Effector memory CD8-positive, alpha-beta T cell (primary cell): ENCODE measurements around the gene RASEF.

Experiments used
- ATAC-seq: fragments of 150-1000 bp; cut with Tn5 transposase; replicated peaks from 2 replicates; pipeline ENCODE4 v1.10.0; 2021; ENCODE audit warnings: mild to moderate bottlenecking, moderate library complexity
- DNase-seq, 3 experiments: peaks; one replicate each; pipeline ENCODE4 v3.0.0; 2021
- H3K27ac Mint-ChIP-seq, 2 donors: one replicate each; pipeline ENCODE4 v1.8.0; 2022; ENCODE audit warnings: mild to moderate bottlenecking in 2 of 2, mixed read lengths in 2 of 2, moderate library complexity in 2 of 2
- H3K27me3 Mint-ChIP-seq, 2 donors: one replicate each; pipeline ENCODE4 v1.8.0; 2022; ENCODE audit warnings: mixed read lengths in 2 of 2
- H3K36me3 Mint-ChIP-seq: one replicate; pipeline ENCODE4 v1.8.0; 2022; ENCODE audit warnings: mild to moderate bottlenecking, moderate library complexity, mixed read lengths; ENCODE audit not compliant: insufficient read depth
- H3K4me1 Mint-ChIP-seq, 2 donors: one replicate each; pipeline ENCODE4 v1.8.0; 2022; ENCODE audit warnings: low read depth in 2 of 2, mixed read lengths in 2 of 2
- H3K4me3 Mint-ChIP-seq, 2 donors: one replicate each; pipeline ENCODE4 v1.8.0; 2022; ENCODE audit warnings: mild to moderate bottlenecking in 2 of 2, mixed read lengths in 2 of 2, moderate library complexity in 2 of 2
- H3K9me3 Mint-ChIP-seq, 2 donors: one replicate each; pipeline ENCODE4 v1.8.0; 2022; ENCODE audit warnings: mixed read lengths in 2 of 2

Gene RASEF

DNA sequence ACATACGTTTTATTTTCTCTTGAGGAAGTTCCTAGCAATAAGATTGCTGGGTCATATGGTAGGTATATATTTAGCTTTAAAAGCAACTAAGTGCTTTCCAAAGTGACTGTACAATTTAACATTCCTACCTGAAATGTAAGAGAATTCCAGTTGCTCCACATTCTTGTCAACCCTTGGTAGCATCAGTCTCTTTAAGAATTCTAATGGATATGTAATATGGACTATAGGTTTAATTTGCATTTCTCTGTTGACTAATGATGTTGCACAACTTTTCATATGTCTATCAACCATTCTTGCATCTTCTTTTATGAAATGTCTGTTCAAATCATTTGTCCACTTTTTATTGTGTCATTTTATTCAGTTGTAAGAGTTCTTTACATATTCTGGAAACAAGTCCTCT is 6.7 kb upstream of the RASEF start:
- Mint-ChIP-seq H3K4me3 (no peak overlapping the region), H3K36me3 (no peaks in the 10 kb centered on the region), H3K9me3 (peaks cover 10% of the 10 kb centered on the region in 2 donors), H3K27me3 (no peaks in the 10 kb centered on the region), H3K4me1 (no peaks in the 10 kb centered on the region), H3K27ac (no peak overlapping the region)
- DNase-seq: no peak
- ATAC-seq: no peak

- DNase-seq: no peak
- Mint-ChIP-seq H3K4me3 (no peak overlapping the region), H3K27me3 (peaks cover 6 to 8% of the 10 kb centered on the region in 2 donors), H3K4me1 (no peaks in the 10 kb centered on the region), H3K36me3 (no peaks in the 10 kb centered on the region), H3K9me3 (peaks cover 10 to 12% of the 10 kb centered on the region in 2 donors), H3K27ac (no peak overlapping the region)
- no peak for ATAC-seq
Measured at GRCh38 chr9:83068414-83068813, 5.5 kb upstream of the RASEF start.

DNA sequence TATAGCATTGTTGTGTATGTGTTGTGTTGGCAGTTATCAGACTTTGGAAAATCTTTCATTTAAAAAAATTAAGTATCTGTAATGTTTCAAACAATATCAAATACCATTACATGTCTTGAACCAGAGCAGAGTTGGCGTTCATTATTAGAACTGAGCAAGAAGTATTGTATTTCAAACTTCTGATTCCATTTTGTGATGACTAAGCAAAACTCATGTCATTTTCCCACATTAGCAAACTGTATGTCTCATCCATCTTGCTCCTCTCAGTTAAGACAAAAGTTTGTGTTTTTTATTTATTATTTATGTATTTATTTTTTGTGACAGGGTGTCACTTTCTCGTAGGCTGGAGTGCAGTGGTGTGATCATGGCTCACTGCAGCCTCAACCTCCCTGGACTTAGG is 4.6 kb upstream of the RASEF start:
- Mint-ChIP-seq H3K4me3 (no peak overlapping the region), H3K36me3 (no peaks in the 10 kb centered on the region)
- no peak for DNase-seq

DNA sequence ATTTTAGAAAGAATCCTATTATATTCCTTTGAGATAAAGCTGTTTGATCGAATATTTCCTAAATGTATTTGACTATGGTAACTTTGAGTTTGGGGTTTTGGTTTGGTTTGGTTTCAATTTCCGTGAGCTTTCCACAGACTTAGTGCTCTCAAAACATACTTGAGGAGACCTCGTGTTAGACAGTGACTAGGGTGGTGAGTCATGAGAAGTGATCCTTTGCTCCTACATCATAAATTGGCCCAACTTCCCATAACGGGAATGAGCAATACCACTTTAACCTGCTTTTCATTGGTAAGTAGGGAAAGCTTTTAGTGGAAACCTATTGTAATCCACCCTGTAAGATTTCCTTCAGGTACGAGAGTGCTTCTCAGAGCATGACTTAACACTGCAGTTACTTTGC is 3.8 kb upstream of the RASEF start:
- peaks cover 0 to 4% of the 10 kb centered on the region in 2 donors for H3K9me3 Mint-ChIP-seq
- DNase-seq (no peak), ATAC-seq (no peak)
- H3K27ac Mint-ChIP-seq: no peak overlapping the region
- H3K36me3 Mint-ChIP-seq: no peaks in the 10 kb centered on the region
- H3K27me3 Mint-ChIP-seq: peaks cover 12 to 15% of the 10 kb centered on the region in 2 donors
- no peak overlapping the region for H3K4me3 Mint-ChIP-seq
- H3K4me1 Mint-ChIP-seq: no peaks in the 10 kb centered on the region

More for the DNA sequence above, 4.6 kb upstream of the RASEF start:
- peaks cover 4 to 5% of the 10 kb centered on the region in 2 donors for H3K9me3 Mint-ChIP-seq
- no peaks in the 10 kb centered on the region for H3K4me1 Mint-ChIP-seq
- H3K27me3 Mint-ChIP-seq: peaks cover 8 to 9% of the 10 kb centered on the region in 2 donors
- ATAC-seq: no peak
- H3K27ac Mint-ChIP-seq: no peak overlapping the region

GRCh38 chr9:83065233-83065632 is 2.3 kb upstream of the RASEF start:
- peaks cover 13 to 30% of the 10 kb centered on the region in 2 donors for H3K27me3 Mint-ChIP-seq
- H3K9me3 Mint-ChIP-seq: peaks cover 0 to 4% of the 10 kb centered on the region in 2 donors
- ATAC-seq: no peak
- DNase-seq: no peak
- no peaks in the 10 kb centered on the region for H3K4me1 Mint-ChIP-seq
- no peak overlapping the region for H3K4me3 Mint-ChIP-seq
- no peaks in the 10 kb centered on the region for H3K36me3 Mint-ChIP-seq
- H3K27ac Mint-ChIP-seq: no peak overlapping the region

DNA sequence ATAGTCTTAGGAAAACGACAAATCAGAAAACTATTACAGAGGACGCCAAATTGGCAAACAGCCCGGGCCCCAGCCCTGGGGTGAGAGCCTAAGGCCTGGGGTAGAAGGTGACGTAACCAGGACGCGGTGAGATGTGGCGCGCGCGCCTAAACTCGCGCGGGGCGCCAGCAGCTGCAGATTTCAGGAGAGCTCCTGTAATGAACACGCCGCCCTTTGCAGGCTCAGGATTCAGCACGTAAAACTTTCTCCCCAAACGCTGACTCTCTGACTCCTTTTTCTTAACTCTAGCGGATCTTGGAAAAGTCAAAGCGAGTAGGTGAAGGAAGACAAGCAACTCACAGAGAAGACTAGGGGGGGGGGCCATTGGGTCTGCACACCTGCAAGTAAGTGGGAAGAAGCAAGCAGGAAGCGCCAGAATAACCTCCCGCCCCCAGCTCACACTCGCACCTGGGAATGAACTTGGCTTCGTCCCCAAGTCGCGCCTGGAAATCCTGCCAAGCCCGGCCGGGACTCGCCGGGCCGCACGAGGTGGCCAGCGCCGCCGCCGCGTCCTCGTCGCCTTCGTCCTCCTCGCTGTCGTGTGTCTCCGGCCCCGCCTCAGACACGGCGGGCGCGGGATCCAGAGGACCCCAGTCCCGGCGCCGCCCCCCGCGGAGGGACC is 822 bp downstream of the RASEF start:
- Mint-ChIP-seq H3K36me3 (peaks cover 3% of the 10 kb centered on the region), H3K4me3 (no peak overlapping the region), H3K27me3 (peaks cover 13 to 30% of the 10 kb centered on the region in 2 donors), H3K27ac (no peak overlapping the region), H3K9me3 (peaks cover 4 to 12% of the 10 kb centered on the region in 2 donors), H3K4me1 (no peaks in the 10 kb centered on the region)
- ATAC-seq: no peak
- DNase-seq: no peak

DNA sequence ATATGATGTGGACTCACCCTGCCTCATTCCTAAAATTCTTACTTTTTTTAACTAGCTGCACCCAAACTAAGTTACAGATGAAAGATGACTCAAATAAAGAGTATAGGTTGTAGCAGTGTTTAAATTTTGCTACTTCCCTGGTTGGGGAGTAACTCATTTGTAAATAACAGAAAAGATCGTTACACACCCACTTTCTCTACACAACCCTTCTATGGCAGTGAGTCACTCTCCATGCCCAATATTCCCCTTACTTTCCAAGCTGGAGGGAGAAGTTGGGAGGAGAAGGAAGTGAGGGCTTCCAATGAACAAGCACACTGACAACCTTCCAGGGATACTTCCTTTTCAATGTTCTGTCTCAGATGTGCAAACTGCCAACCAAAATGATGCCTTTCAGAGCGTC is 1.9 kb downstream of the RASEF start:
- H3K4me3 Mint-ChIP-seq: no peak overlapping the region
- ATAC-seq: no peak
- peaks cover 3% of the 10 kb centered on the region for H3K36me3 Mint-ChIP-seq
- no peak overlapping the region for H3K27ac Mint-ChIP-seq
- H3K9me3 Mint-ChIP-seq: peaks cover 2 to 12% of the 10 kb centered on the region in 2 donors
- H3K4me1 Mint-ChIP-seq: no peaks in the 10 kb centered on the region
- peaks cover 13 to 30% of the 10 kb centered on the region in 2 donors for H3K27me3 Mint-ChIP-seq
- no peak for DNase-seq

DNA sequence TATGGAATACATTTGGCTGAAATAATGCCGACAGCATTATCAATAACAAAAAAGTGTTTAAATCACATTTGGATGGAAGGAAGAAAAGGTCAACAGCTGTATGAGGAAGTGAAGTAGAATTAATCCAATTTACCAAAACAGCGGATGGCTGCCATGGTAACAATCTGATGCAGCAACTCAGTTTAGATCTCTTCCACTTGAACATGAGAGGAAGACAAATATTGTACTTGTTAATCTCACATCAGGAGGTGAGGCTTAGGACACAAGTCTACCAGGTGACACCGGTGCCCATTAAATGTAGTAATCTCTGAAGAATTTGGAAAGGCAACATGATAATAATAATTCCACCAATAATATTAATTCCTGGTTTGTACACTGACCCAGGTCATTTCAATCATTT is 2.4 kb downstream of the RASEF start:
- H3K27me3 Mint-ChIP-seq: peaks cover 13 to 30% of the 10 kb centered on the region in 2 donors
- DNase-seq (no peak), ATAC-seq (no peak)
- H3K9me3 Mint-ChIP-seq: peaks cover 2 to 14% of the 10 kb centered on the region in 2 donors
- H3K4me3 Mint-ChIP-seq: no peak overlapping the region
- H3K4me1 Mint-ChIP-seq: no peaks in the 10 kb centered on the region
- H3K27ac Mint-ChIP-seq: no peak overlapping the region
- peaks cover 3% of the 10 kb centered on the region for H3K36me3 Mint-ChIP-seq

- Mint-ChIP-seq H3K9me3 (peaks cover 4 to 18% of the 10 kb centered on the region in 2 donors), H3K27ac (no peak overlapping the region), H3K27me3 (peaks cover 13 to 30% of the 10 kb centered on the region in 2 donors), H3K36me3 (peaks cover 3% of the 10 kb centered on the region), H3K4me1 (no peaks in the 10 kb centered on the region), H3K4me3 (no peak overlapping the region)
- ATAC-seq (no peak), DNase-seq (no peak)
Measured at GRCh38 chr9:83059417-83059816, 3.5 kb downstream of the RASEF start.

- ATAC-seq (no peak), DNase-seq (no peak)
- Mint-ChIP-seq H3K36me3 (peaks cover 3% of the 10 kb centered on the region), H3K4me3 (no peak overlapping the region), H3K9me3 (peaks cover 2 to 18% of the 10 kb centered on the region in 2 donors), H3K27ac (no peak overlapping the region), H3K4me1 (no peaks in the 10 kb centered on the region), H3K27me3 (peaks cover 3 to 16% of the 10 kb centered on the region in 2 donors)
Measured at GRCh38 chr9:83056911-83057310, 6.0 kb downstream of the RASEF start.

DNA sequence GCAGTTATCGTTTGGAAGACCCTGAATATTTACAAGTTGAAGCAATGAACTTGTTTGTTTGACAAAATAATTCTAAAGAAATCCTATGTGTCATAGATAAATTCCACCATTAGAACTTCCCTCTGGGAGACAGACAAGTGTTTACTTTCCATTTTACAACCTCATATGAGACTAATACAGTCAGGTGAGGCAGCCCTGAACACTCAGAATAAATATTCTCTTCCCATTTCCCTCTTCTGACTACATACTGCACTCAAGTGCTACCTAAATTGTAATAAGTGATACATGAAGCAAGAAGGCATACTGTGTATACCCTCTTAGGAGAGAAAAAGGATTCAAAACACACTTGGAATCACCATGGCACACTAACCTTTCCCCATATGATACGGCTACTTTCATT is 6.8 kb downstream of the RASEF start:
- Mint-ChIP-seq H3K27ac (no peak overlapping the region), H3K4me1 (no peaks in the 10 kb centered on the region), H3K4me3 (no peak overlapping the region), H3K36me3 (peaks cover 3% of the 10 kb centered on the region), H3K27me3 (peaks cover 0 to 8% of the 10 kb centered on the region in 2 donors), H3K9me3 (peaks cover 2 to 18% of the 10 kb centered on the region in 2 donors)
- no peak for ATAC-seq
- DNase-seq: no peak

DNA sequence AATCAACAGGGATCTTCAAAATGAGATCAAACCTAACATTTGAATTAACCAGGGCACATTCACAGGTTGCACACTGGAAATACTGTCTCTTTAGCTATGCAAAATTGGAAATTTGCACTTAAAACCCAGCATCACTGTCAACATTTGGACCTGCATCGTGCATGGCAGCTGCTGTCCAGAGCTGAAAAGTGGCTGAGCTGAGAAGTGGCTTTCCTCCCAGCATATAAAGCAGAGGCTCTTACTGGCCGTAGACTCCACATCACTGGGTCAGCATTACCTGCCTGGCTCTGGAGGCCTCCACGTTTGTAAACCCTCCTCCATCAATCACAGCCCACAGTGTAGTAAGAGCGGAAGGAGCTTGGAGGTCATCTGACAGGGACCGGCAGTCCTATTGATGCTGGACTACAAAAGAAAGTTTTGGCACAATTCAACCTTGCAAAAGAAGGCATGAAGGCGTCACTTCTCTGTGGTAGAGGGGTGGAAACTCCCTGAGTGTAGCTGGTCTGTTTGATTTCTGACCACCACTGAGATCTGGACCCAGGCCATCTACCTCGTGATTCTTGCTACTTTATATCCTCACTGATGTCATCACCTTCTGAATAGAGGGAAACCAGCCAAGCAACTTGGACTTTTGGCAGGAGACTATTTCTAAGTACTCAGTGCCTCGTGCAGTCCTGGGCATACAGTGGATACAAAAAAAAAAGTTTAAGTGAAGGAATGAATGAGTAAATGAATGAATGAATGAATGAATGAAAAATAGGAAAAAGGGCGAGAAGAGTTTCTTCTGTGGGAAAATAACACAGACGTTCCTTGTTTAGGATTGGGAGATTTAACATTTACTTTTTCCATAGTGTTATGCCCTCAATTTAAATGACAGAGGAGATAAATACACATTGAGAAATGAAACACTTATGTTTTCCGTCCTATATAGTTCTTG is 14.8 kb downstream of the RASEF start:
- no peaks in the 10 kb centered on the region for H3K27me3 Mint-ChIP-seq

GRCh38 chr9:83043597-83043996 is 19.3 kb downstream of the RASEF start:
- H3K4me1 Mint-ChIP-seq: no peaks in the 10 kb centered on the region
- H3K4me3 Mint-ChIP-seq: no peak overlapping the region
- no peaks in the 10 kb centered on the region for H3K27me3 Mint-ChIP-seq
- ATAC-seq (no peak), DNase-seq (no peak)
- H3K9me3 Mint-ChIP-seq: peaks cover 0 to 3% of the 10 kb centered on the region in 2 donors
- H3K27ac Mint-ChIP-seq: no peak overlapping the region
- no peaks in the 10 kb centered on the region for H3K36me3 Mint-ChIP-seq

More for the DNA sequence above, 14.8 kb downstream of the RASEF start:
- H3K4me3 Mint-ChIP-seq: no peak overlapping the region
- H3K4me1 Mint-ChIP-seq: no peaks in the 10 kb centered on the region
- no peak overlapping the region for H3K27ac Mint-ChIP-seq
- DNase-seq (no peak), ATAC-seq (no peak)
- H3K9me3 Mint-ChIP-seq: no peaks in the 10 kb centered on the region
- H3K36me3 Mint-ChIP-seq: no peaks in the 10 kb centered on the region

DNA sequence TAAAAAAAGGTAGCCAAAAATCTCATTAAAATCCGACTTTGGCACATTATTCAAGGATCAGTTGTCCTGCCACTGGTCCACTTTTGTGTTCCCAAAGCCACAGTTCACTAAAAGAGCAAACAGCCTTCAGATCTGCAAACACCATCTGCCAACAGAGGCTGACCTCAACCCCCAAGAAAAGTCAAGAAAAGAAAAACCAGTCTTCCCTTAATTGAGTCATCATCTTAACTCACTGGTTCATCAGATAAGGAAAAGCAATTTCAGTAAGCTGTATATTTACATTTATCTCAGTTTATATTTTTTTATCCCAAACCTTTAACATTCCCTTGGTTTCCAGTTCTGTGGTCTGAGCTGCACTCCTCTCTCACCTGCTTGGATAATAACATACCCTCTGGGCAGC is 21.2 kb downstream of the RASEF start:
- no peak for ATAC-seq
- Mint-ChIP-seq H3K27ac (no peak overlapping the region), H3K4me1 (no peaks in the 10 kb centered on the region), H3K4me3 (no peak overlapping the region), H3K27me3 (no peaks in the 10 kb centered on the region), H3K36me3 (no peaks in the 10 kb centered on the region), H3K9me3 (peaks cover 0 to 3% of the 10 kb centered on the region in 2 donors)
- DNase-seq: no peak
